HG03196 (cell line): ENCODE measurements around the gene IRGM.
"Not testable (repeated sequence)": the region's sequence is repeated elsewhere in the genome, so short reads cannot be mapped to it uniquely, and the experiment has no call there.

ENCODE experiments used
- ATAC-seq: cut with Tn5 transposase; IDR thresholded peaks from one replicate; pipeline ENCODE4 v1.9.1; 2021; ENCODE audit not compliant: unreplicated experiment

IRGM gene

GRCh38 chr5:150846308-150846653, at the start of gene IRGM:
IRGM (plus strand) TSS chr5:150846521; CDS start chr5:150848124, 1,603 bp downstream.
- ATAC-seq, result not testable (repeated sequence)

GRCh38 chr5:150797384-150797783, 48.9 kb upstream of the IRGM start:
- no peak for ATAC-seq

GRCh38 chr5:150801117-150801927, 45.0 kb upstream of the IRGM start:
- ATAC-seq, result no peak

- ATAC-seq, result no peak
Measured at GRCh38 chr5:150804388-150804787, 41.9 kb upstream of the IRGM start.

GRCh38 chr5:150809363-150809762, 37.0 kb upstream of the IRGM start:
- no peak for ATAC-seq

GRCh38 chr5:150815010-150815409, 31.3 kb upstream of the IRGM start:
- no peak for ATAC-seq

GRCh38 chr5:150816946-150817345, 29.4 kb upstream of the IRGM start:
- no peak for ATAC-seq

- ATAC-seq, result no peak
Measured at GRCh38 chr5:150829744-150830143, 16.6 kb upstream of the IRGM start.

- ATAC-seq, result not testable (repeated sequence)
Measured at GRCh38 chr5:150831821-150832220, 14.5 kb upstream of the IRGM start.

- no peak for ATAC-seq
Measured at GRCh38 chr5:150836064-150836463, 10.3 kb upstream of the IRGM start.

GRCh38 chr5:150836703-150837102, 9.6 kb upstream of the IRGM start:
- no peak for ATAC-seq

- not testable (repeated sequence) for ATAC-seq
Measured at GRCh38 chr5:150845185-150845859, 999 bp upstream of the IRGM start.

- ATAC-seq, result peak; percentile 94
Measured at GRCh38 chr5:150846654-150847333, 473 bp downstream of the IRGM start.

GRCh38 chr5:150847334-150847695, 994 bp downstream of the IRGM start:
- no peak for ATAC-seq

- no peak for ATAC-seq
Measured at GRCh38 chr5:150848271-150848670, 1.9 kb downstream of the IRGM start.

GRCh38 chr5:150851039-150851438, 4.7 kb downstream of the IRGM start:
- ATAC-seq, result no peak

GRCh38 chr5:150853561-150853960, 7.2 kb downstream of the IRGM start:
- ATAC-seq, result no peak

GRCh38 chr5:150856700-150857099, 10.4 kb downstream of the IRGM start:
- not testable (repeated sequence) for ATAC-seq

GRCh38 chr5:150860246-150860821, 14.0 kb downstream of the IRGM start:
- ATAC-seq, result no peak

GRCh38 chr5:150862070-150862469, 15.7 kb downstream of the IRGM start:
- ATAC-seq, result no peak

GRCh38 chr5:150879358-150879757, 33.0 kb downstream of the IRGM start:
- no peak for ATAC-seq
